HG03378 (cell line): ENCODE data around the gene CHST15.

Experiments used
- ATAC-seq: cut with Tn5 transposase; IDR thresholded peaks from one replicate; pipeline ENCODE4 v1.9.1; 2021; ENCODE audit warnings: mild to moderate bottlenecking, moderate library complexity; ENCODE audit not compliant: unreplicated experiment

CHST15 gene

DNA sequence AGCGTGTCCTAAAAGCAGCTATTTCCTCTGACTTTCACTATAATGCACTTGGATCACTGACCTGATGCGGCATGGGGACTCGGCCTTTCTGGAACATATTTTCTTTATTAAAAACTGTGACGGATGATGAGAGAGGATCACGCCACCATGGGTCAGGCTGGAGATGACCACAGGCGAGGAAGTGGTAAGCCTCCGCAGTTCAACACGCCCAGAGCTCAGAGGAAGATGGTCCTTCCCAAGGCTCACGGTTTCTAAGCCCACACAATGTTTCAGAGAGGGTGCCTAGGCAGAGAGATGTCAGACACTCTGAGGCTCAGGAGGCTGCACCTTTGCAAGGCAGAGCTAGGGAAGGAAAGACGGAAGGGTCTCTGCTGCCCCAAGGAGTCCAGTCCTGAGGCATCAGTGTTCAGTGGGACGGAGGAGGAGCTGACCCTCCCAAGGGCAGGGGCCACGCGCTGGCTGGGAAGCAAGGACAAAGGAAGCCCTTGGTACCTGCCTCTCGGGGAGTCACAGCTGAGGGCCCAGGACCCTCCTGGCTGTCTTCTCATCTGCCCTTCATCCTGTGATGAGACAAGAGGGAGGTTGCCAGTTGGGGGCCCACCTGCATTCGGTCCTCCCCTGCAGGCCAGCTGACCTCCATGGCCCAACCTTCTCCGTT lies 9.5 kb downstream of the CHST15 start:
- no peak for ATAC-seq

DNA sequence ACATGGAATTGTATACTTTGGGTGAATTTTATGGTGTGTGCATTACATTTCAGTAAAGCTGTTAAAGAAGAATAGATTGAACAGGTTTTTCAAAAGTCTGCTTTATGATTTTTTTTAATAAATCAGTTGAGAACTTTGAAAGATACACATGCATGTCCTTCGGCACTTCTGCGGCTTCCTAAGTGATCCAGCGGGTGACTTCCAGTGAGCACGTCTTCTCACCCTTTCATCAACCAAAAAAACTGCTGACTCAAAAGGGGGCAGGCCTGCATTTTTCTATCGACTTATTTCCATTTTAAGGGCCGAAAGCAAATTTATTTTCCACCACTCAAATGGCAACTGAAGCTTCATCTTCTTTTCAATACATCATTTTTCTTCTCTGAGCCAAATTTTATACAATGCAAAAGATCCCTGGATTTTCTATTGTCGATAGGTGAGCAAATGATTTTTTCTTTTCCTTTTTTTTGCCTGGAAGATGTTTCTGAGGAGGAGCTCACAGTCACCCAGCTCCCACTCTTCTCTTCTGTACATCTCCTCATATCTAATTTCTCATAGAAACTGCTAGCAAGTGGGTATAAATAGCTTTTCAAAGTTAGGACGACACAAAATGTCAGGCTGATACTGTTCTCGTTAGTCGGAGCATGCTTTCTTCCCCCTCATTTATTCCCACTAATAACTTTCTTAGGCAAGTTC lies 10.2 kb downstream of the CHST15 start:
- no peak for ATAC-seq

DNA sequence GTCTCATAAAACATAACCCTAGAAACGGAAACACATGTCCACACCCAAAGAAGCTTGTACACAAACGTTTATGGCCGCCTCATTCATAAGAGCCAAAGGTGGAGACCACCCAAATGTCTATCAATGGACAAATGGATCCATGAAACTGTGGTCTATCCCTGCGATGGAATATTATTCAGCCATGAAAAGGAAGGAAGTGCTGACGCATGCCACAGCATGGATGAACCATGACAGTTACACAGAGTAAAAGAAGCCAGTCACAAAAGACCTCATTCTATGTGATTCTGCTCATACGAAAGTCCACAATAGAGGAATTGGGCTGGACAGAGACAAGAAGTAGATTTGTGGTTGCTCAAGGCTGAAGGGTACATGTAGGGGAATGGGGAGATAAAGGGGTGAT lies 10.8 kb downstream of the CHST15 start:
- no peak for ATAC-seq

DNA sequence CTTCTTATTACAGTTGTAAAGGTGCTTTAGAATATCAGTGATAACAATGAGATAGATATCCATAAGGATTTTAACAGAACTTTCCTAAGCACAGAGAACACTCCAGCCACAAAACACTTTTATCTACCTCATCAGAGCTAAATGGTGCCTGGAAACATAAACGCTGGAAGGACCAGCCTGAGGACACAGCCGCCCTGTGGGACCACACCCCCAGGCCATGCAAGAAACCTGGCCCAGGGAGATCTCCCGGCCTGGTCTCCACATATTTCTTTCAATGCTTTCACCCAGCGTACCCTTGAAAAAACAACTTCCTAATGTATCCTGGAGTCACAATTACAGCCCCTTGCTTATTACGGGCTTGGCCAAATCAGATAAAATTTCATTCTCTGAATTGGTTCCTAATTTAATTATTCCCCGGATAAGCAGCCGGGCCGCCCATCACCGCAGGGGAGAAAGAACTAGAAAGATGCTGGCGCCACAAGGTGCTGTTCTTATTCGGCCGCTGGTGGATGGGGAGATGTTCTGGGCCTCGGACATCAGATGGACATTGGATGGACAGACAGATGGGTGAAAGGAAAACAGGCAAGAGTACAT lies 11.8 kb downstream of the CHST15 start:
- ATAC-seq = no peak

DNA sequence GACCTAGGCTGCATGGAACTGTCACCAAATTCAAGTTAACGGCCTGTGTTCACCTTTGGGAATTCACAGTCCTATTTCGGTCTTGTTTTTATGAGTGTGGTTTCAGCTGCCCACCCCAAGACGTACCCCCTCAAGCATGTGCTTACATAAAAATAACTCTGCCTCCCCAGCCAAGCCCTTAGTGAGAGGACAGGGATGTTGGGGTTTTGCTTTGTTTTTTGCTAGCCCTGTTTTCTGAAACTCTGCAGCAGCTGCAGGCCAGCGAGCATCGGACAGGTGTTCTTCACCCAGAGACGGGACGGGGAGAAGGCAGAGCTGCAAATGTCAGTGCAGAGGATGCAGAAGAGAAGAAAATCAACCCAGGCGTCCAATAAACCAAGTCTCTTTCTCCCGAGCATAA lies 13.5 kb downstream of the CHST15 start:
- ATAC-seq = no peak

DNA sequence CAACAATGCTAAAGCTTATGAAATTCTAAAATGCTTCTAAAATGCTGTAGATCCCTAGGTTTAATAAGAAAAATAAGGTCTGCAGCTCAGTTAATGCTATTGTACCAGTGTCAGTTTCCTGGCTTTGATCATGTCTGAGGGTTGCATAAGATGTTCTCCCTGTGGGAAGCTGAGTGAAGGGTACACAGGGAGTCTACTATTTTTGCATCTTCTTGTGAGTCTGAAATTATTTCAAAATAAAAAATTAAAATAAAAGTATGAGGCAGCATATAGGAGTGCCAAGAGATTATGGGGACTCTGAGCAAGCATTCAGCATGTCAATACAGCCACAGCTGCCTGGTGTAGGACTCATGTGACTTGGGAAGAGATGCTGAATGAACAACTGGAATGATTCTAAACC lies 14.7 kb downstream of the CHST15 start:
- no peak for ATAC-seq

DNA sequence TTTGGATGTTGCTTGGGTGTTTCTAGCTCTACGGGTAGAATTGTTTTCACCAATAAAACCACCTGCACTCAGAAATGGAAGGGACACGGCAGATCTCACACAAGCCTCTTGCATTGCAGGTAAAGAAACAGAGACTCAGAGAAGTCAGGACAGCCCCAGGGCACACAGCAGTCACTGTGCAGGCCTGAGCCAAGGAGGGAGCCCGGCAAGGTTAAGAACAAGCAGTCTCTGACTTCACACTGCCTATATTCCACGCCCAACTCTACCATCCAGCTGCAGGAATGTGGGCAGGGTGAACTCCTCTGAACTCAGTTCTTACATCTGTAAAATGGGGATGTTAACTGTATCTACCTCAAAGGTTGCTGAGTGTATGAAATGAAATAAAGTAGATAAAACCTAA lies 15.4 kb downstream of the CHST15 start:
- ATAC-seq = no peak

DNA sequence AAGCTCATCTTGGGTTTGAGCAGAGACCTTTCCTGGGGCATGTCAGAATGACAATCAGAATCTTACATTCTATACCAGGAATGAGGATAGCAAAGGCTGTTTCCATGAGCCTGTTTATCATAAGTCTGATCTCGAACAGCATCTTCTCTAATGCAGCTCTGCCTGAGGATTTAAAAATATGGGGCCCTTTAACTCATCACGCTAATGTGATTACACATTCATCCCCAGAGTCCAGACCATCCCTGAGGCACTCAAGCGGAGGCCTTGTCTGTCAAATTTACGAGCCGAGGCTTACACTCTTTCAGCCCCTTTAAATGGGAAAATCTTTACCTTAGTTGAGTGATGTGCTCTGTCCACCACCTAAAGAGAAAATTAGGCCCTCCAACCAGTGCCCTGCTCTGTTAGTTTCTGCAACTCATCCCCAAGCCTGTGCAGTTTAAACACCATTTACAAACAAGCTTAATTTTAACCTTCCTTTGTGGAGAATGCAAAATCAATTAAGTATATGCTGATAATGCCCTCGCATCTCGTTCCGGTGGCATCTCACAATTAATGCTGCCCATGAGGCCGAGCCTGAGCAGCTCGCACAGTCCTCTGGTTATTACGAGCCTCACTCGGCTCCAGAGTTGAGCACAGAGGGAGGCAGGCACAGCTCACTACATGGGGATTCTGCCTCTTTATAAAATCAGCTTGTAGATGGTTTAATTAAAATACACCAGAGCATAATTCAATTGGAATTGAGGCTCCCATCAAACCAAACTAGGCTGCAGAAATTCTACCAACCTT lies 16.0 kb downstream of the CHST15 start:
- no peak for ATAC-seq

DNA sequence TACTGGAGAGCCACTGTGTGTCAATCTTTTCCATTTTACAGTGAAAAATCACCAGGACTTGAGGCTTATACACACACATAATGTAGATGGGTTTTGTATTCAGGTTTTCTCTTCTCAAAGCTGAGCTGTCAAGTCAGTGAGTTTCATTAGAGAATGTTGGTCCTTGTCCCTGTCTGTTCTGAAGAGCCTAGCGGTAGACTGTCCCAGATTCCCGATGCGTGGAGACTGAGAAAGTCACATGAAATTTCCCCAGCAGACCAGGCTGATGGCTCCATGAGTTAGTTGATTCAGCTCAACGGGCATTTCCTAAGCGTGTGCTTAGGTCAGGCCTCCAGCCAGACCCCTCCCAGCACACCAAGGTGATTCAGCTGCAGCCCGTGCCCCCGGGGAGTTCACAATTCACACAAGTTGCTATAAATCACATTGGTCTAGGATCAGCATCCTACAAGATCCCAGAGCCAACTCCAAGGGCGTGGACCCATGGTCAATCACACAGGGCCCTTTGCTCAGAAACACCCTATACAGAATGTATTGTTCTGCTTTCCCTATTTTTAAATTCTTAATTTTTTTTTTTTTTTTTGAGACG lies 17.2 kb downstream of the CHST15 start:
- ATAC-seq = no peak

DNA sequence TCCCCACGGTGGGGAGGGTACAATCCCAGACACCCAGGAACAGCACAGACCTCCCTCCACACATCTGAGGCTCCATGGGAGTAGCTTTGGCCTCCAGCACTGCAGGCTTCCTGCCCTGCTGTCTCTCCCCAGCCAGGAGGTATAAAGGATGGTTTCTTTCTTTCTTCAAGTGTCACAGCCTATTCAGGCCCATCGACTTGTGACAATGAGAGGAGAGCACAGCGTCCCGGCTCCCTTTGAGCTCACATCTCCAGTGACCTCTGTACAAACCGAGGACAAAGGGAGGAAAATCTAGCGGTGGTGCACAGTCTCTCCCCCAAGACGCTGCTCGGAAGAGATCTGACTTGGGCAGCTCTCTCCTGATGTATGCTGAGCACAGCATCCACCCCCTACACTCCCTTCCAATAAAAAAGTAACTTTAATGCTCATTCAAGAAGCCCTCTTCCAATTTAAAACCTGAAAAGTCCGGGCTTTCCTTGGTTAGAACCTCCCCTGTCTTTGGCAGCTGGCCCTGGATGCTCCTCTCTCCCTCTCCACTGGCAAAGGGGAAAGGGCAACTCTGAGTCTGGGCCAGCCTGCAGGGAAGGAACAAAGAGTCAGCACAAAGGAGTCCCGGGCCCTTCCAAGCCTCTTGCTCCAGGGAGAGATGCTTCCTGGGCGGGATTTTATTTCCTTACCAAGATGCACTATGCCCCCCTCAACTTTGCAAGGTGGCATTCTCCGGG lies 18.0 kb downstream of the CHST15 start:
- no peak for ATAC-seq

DNA sequence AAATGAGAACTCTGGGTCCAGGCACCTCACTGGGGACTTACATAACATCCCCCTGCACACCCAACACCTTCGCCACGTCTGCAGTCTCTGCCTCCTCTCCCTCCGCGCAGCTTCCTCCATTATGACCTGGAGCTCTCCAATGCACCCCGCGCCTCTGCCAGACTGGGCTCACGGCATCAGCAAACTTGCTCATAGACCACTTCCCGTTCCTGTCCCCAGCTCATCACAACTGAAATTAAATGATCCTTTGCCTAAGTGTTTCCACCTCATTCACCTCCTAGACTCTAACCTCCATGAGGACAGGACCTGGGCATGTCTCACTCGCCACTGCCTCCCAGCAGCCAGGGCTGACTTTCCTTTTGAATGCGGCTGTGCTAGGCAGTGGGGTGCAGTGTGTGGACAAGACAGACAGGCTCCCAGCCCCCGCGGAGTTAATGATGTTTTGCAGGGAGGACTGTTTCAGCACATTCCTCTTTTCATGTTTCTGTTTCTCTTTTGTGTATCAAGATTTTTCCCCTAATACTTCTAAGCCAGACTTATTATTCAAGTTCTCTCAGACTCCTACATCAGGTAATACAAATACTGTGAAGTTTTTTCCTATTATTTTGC lies 18.8 kb downstream of the CHST15 start:
- no peak for ATAC-seq

DNA sequence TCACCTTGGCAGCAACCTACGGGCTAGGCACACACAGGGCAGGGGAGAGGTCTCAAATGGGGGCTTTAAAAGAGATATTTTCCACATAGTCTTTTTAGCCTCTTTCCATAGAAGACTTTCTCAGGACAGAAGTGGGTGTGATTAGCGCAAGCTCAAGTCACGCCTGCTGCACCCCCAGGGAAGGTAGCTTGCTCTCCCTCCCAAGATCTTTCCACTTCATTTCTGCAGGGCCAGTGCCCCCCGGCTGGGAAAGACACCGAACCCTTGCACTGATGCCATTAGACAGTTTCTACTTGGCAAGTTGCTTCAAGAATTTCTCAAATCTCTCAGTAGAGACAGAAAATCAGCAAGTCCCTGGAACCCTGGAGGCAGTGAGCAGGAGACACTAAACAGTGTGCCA lies 19.4 kb downstream of the CHST15 start:
- no peak for ATAC-seq

DNA sequence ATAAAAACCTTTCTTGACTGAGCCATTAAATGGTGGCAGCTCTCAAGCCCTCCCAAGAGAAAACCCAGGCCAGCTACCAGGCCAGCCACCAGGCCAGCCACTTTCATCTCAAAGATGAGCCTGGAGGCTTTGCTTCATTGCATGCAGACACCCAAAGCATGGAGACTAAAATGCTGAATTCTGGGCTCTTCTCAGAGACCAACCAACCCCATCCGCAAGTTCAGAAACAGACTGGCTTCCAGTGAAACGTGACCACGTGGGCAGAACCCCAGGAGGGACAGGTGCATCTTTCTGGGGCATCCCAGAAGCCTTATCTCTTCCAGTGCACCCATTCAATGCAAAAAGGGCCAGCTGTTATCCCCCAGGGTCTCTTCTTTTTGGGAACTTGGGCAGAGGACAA lies 20.9 kb downstream of the CHST15 start:
- ATAC-seq = no peak

DNA sequence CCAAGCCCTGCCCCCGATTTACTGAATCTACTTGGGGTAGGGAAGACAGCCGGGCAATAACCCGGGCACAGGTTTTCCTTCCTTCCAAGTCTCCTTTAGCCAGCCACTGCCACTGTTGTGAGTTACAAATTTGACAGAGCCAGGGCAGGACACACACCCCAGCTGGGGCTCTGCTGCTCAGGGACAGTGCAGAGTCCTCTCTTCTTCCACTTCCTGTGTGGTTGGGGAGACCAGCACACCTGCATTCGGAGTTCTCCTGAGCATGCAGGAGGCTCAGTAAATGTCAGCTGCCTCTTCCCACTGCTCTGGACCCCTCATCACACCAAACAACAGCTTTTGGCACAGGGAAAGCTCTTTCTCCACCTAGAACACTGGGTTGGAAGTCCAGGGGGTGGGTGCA lies 21.3 kb downstream of the CHST15 start:
- no peak for ATAC-seq

DNA sequence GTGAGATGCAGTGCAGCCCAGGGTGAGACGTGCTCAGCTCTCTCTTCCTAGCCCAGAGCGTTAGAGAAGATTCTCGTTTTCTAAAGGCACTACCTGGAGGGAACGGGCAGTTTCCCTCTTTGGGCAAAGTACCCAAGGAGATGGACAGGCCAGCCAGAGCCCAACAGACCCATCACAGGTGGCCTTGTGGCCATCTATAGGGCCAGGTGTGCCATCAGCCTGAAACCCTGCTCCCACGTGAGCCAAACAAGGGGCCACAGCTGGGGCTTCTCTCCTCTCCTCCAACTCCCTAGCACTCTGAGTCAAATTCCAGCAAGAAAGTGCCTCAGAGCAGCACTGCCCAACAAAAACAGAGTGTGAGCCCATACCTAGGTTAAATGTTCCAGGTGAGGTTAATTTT lies 22.3 kb downstream of the CHST15 start:
- ATAC-seq = no peak

DNA sequence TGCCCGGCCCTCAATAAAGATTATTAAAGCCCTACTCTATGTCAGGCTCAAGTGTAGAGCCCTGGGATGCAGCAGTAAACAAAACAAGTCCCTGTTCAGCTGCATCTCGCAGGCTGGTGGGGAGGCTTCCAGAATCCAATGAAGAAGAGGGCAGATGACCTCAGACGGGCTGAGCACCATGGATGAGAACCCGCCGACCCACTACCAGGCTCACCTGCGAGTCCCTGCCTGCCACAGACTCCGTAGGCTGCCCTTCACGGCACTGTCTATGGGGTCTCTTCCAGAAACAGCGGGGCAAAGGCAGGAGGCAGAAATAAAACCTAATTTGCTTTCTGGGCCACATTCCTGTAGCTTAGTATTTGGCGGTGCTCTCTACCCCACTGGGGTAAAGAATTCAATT lies 22.7 kb downstream of the CHST15 start:
- ATAC-seq = no peak

DNA sequence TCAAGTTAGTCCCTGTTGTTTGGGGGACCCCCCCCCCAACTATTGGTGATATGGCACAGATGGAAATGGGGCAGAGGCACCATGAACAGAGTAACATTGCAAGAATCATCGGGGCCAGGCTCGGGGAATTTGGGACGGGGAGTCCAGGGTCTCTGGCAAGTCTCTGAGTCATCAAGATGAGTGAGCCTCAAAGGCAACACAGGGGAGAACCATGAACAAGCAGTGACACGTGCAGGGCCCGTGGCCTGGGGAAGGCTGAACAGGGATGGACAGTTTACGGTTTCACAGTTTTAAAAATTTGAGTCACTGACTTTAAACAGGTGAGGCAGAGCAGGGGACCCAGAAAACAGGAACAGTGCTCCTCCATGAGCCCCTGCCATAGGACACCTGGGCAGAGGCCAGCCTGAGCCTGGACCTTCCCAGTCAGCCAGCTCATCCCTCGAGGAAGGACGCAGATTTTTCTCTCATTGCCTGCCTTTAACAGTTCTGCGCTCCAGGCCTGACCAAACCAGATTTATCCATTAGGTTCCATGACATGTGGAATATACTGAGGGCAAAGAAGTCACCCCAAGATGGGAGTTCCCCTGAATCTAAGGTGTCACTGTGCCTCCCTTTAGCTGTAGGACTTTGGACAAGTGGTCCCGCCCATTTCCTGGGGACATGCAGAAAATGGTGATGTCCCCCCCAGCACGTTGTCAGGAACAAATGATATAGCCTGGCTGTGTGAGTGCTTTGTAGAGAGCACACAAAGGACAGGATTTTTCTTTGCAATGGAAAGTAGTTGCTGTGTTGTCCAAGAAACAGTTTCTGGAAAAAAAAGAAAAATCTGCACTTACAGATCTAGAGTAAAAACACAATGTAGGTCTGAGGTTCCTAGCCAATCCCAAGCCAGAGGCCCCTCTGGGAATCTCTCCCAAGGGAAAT lies 23.8 kb downstream of the CHST15 start:
- ATAC-seq = no peak

DNA sequence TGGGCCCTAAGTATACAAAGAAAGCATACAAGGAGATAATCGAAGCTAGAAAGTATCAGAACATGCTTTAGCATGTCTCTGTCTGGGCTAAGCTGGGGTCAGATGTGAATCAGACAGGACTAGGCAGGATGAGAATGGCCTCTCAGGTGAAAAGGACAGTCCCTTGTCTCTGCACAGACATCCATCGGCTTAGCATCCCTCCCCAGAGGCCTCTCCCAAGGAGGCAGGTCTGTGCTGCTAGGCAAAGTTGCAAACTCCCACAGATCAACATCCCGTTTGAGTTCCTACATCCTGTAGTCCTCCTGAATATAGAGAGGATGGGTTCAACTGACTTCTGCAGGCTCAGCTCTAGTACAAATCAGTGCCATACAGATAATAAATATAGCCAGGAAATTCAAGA lies 24.5 kb downstream of the CHST15 start:
- no peak for ATAC-seq

DNA sequence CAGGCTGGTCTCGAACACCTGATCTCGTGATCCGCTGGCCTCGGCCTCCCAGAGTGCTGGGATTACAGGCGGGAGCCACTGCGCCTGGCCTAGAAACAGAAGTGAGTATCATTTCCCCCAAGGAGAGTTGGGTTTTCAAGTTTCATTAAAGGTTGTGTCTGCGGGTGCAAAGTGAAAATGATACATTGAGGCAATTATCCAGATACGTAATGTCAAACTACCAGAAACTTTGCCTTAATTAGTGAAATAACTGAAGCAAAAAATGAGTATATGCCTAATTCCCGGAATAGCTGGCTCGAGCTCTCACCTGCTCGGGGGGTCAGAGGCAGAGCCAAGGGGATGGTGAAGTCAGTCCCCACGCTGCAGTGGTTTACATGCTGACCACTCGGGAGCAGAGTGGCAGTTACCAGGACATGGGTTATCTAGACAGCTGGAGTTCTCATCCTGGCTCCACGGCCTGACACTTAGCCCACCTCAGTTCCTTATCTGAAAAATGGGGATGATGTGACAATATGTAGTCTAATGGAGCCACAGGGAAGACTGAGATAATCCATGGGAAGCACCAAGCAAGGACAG lies 25.5 kb downstream of the CHST15 start:
- ATAC-seq = no peak
